ENCODE data around the gene TSHZ2.
"Not testable (repeated sequence)": the region's sequence is repeated elsewhere in the genome, so short reads cannot be mapped to it uniquely, and the experiment has no call there.

TSHZ2 gene

GRCh38 chr20:53522026-53522425 lies 549.9 kb downstream of the TSHZ2 start:
- POLR2A ChIA-PET = no interaction called here
- TF ChIP-seq CTCF (IDR thresholded peaks at IDR 0.05; ENCODE audit: control extremely low read depth, extremely low read depth, low read depth, missing control alignments) = no peak
- CTCF ChIA-PET = no interaction called here
- DNase-seq (ENCODE audit: extremely low spot score) = no peak

GRCh38 chr20:53522696-53523095 lies 550.5 kb downstream of the TSHZ2 start:
- no peak for TF ChIP-seq CTCF (IDR thresholded peaks at IDR 0.05; ENCODE audit: control extremely low read depth, extremely low read depth, low read depth, missing control alignments)
- CTCF ChIA-PET = no interaction called here
- POLR2A ChIA-PET = no interaction called here
- DNase-seq (ENCODE audit: extremely low spot score) = no peak

GRCh38 chr20:53523615-53524014 lies 551.5 kb downstream of the TSHZ2 start:
- CTCF ChIA-PET; DNase-seq (ENCODE audit: extremely low spot score); POLR2A ChIA-PET: not testable (repeated sequence)

GRCh38 chr20:53524589-53525312 lies 552.6 kb downstream of the TSHZ2 start:
- no peak for DNase-seq (ENCODE audit: extremely low spot score)
- TF ChIP-seq CTCF (IDR thresholded peaks at IDR 0.05; ENCODE audit: control extremely low read depth, extremely low read depth, low read depth, missing control alignments) = no peak
- ChIA-PET POLR2A (no interaction called here), CTCF (no interaction called here)

- POLR2A ChIA-PET = no interaction called here
Measured at GRCh38 chr20:53527196-53527595, 555.0 kb downstream of the TSHZ2 start.

GRCh38 chr20:53529658-53530057 lies 557.5 kb downstream of the TSHZ2 start:
- TF ChIP-seq CTCF (IDR thresholded peaks at IDR 0.05; ENCODE audit: control extremely low read depth, extremely low read depth, low read depth, missing control alignments) = no peak
- no peak for DNase-seq (ENCODE audit: extremely low spot score)
- ChIA-PET CTCF (no interaction called here), POLR2A (interaction anchor here (0.6 kb wide), 1 partner anchor 666 kb away, joined by 3 read pairs; no protein-coding TSS in a partner anchor)

More at GRCh38 chr20:53527196-53527595, 555.0 kb downstream of the TSHZ2 start:
- no peak for TF ChIP-seq CTCF (IDR thresholded peaks at IDR 0.05; ENCODE audit: control extremely low read depth, extremely low read depth, low read depth, missing control alignments)
- CTCF ChIA-PET = no interaction called here
- no peak for DNase-seq (ENCODE audit: extremely low spot score)

GRCh38 chr20:53530440-53530839 lies 558.3 kb downstream of the TSHZ2 start:
- ChIA-PET CTCF (interaction anchor here (0.6 kb wide), 1 partner anchor 13 kb away, joined by 3 read pairs; no protein-coding TSS in a partner anchor), POLR2A (no interaction called here)
- DNase-seq (ENCODE audit: extremely low spot score) = no peak
- TF ChIP-seq CTCF (IDR thresholded peaks at IDR 0.05; ENCODE audit: control extremely low read depth, extremely low read depth, low read depth, missing control alignments) = no peak

GRCh38 chr20:53532654-53533312 lies 560.6 kb downstream of the TSHZ2 start:
- DNase-seq (ENCODE audit: extremely low spot score); POLR2A ChIA-PET: not testable (repeated sequence)
- CTCF ChIA-PET = interaction anchor here (1.6 kb wide), 1 partner anchor 15 kb away, joined by 3 read pairs; no protein-coding TSS in a partner anchor
